DOHH2 (cell line): ENCODE measurements around the gene APBB3.

Experiments
- H3F3A ChIP-seq: fragments of 200-600 bp; sonication (generic), shearing (Covaris generic); 2 replicates; pipeline ENCODE4 v1.6.0; 2016; ENCODE audit warnings: antibody characterized with exemption, mild to moderate bottlenecking; ENCODE audit not compliant: control insufficient read depth, insufficient read depth
- H3K27ac ChIP-seq: fragments of 200-600 bp; sonication (generic); 2 replicates; pipeline ENCODE4 v1.5.1; 2014; ENCODE audit warnings: low read depth, mild to moderate bottlenecking, low read length, moderate library complexity
- H3K27me3 ChIP-seq: fragments of 200-600 bp; sonication (generic); 2 replicates; pipeline ENCODE4 v1.6.1; 2014; ENCODE audit warnings: mild to moderate bottlenecking, low read length, mixed read lengths; ENCODE audit not compliant: control insufficient read depth
- H3K36me3 ChIP-seq: fragments of 200-600 bp; sonication (generic); 2 replicates; pipeline ENCODE4 v1.6.1; 2014; ENCODE audit warnings: mild to moderate bottlenecking, low read length, moderate library complexity, mixed read lengths; ENCODE audit not compliant: control insufficient read depth
- H3K4me1 ChIP-seq: fragments of 200-600 bp; sonication (generic); 2 replicates; pipeline ENCODE4 v1.6.1; 2014; ENCODE audit warnings: mild to moderate bottlenecking, low read length, mixed read lengths; ENCODE audit not compliant: control insufficient read depth
- H3K4me2 ChIP-seq: fragments of 200-600 bp; sonication (generic); 2 replicates; pipeline ENCODE4 v1.6.0; 2014; ENCODE audit warnings: mild to moderate bottlenecking, low read length, moderate library complexity
- H3K4me3 ChIP-seq: fragments of 200-600 bp; sonication (generic); 2 replicates; pipeline ENCODE4 v1.5.1; 2014; ENCODE audit warnings: mild to moderate bottlenecking, low read length, mixed read lengths
- H3K79me2 ChIP-seq: fragments of 200-600 bp; sonication (generic); 2 replicates; pipeline ENCODE4 v1.6.1; 2014; ENCODE audit warnings: mild to moderate bottlenecking, low read length, mixed read lengths; ENCODE audit not compliant: control insufficient read depth
- H3K9me2 ChIP-seq: fragments of 200-600 bp; sonication (generic); replicated peaks from 2 replicates; pipeline ENCODE4 v1.6.1; 2014; ENCODE audit warnings: mild to moderate bottlenecking, low read length, mixed read lengths; ENCODE audit not compliant: control insufficient read depth
- H3K9me3 ChIP-seq: fragments of 200-600 bp; sonication (generic); 2 replicates; pipeline ENCODE4 v1.6.1; 2014; ENCODE audit warnings: antibody characterized with exemption, low read length, mixed read lengths; ENCODE audit not compliant: control insufficient read depth, insufficient read depth
- H4K20me1 ChIP-seq: fragments of 200-600 bp; sonication (generic); 2 replicates; pipeline ENCODE4 v1.6.0; 2014; ENCODE audit warnings: low read depth, mild to moderate bottlenecking, antibody characterized with exemption, low read length, moderate library complexity; ENCODE audit not compliant: control insufficient read depth, insufficient read depth
- CTCF ChIP-seq: fragments of 200-600 bp; sonication (generic); IDR thresholded peaks from one replicate; pipeline ENCODE4 v1.5.1; 2014; ENCODE audit warnings: antibody characterized with exemption, mild to moderate bottlenecking, low read depth, low read length; ENCODE audit not compliant: poor library complexity, severe bottlenecking
- EZH2phosphoT487 ChIP-seq: fragments of 200-600 bp; sonication (generic); IDR thresholded peaks from 2 replicates; pipeline ENCODE4 v1.6.1; 2017; ENCODE audit warnings: borderline replicate concordance, mild to moderate bottlenecking, antibody characterized with exemption, low read length, moderate library complexity, mixed read lengths

The APBB3 gene

GRCh38 chr5:140564196-140565023 lies at the start of gene APBB3, which contains the start of gene SLC35A4:
Gene APBB3, minus strand, starts transcription at chr5:140564598. Its CDS starts 353 bp downstream, at chr5:140564245.
Gene SLC35A4, plus strand, starts transcription at chr5:140564828. Its CDS starts 2,342 bp downstream, at chr5:140567170.
- Histone ChIP-seq H3K4me3 (peak within 1 kb of the TSS; percentile 94), H3K9me3 (no peaks in the 10 kb centered on the region), H3K9me2 (no peaks in the 10 kb centered on the region), H3K4me2 (peak within 1 kb of the TSS; percentile 92), H3K36me3 (peaks cover 37% of the 10 kb centered on the region), H4K20me1 (no peaks in the 10 kb centered on the region), H3K27ac (peak within 1 kb of the TSS; percentile 31), H3K79me2 (peaks cover 35% of the 10 kb centered on the region), H3F3A (no peaks in the 10 kb centered on the region), H3K4me1 (peaks cover 23% of the 10 kb centered on the region), H3K27me3 (no peaks in the 10 kb centered on the region)
- no peak for TF ChIP-seq CTCF
- no peak for TF ChIP-seq EZH2phosphoT487

- Histone ChIP-seq H3F3A (no peaks in the 10 kb centered on the region), H4K20me1 (no peaks in the 10 kb centered on the region), H3K36me3 (no peaks in the 10 kb centered on the region), H3K4me2 (no peak overlapping the region), H3K27ac (no peak overlapping the region), H3K4me3 (no peak overlapping the region), H3K79me2 (no peaks in the 10 kb centered on the region), H3K4me1 (peaks cover 18% of the 10 kb centered on the region), H3K27me3 (no peaks in the 10 kb centered on the region), H3K9me2 (no peaks in the 10 kb centered on the region), H3K9me3 (peaks cover 4% of the 10 kb centered on the region; the same call in 1 of the 2 replicates)
- no peak for TF ChIP-seq EZH2phosphoT487
- TF ChIP-seq CTCF: no peak
Measured at GRCh38 chr5:140611020-140611521, 46.7 kb upstream of the APBB3 start.

GRCh38 chr5:140609126-140609525 lies 44.7 kb upstream of the APBB3 start:
- no peak for TF ChIP-seq CTCF
- no peak for TF ChIP-seq EZH2phosphoT487
- Histone ChIP-seq H3K36me3 (no peaks in the 10 kb centered on the region), H3K27me3 (no peaks in the 10 kb centered on the region), H3K9me2 (no peaks in the 10 kb centered on the region), H3K4me1 (peaks cover 18% of the 10 kb centered on the region), H3K4me2 (no peak overlapping the region), H3K4me3 (no peak overlapping the region), H3F3A (no peaks in the 10 kb centered on the region), H3K9me3 (no peaks in the 10 kb centered on the region), H4K20me1 (no peaks in the 10 kb centered on the region), H3K27ac (no peak overlapping the region), H3K79me2 (no peaks in the 10 kb centered on the region)
